ENCODE results near the gene STARD3.

Gene STARD3

GRCh38 chr17:39631403-39631802, 5.5 kb upstream of the STARD3 start:
- no peak overlapping the region for H2BK120ac ChIP-seq (ENCODE audit: low read depth, low read length)
- no peak overlapping the region for H2BK12ac ChIP-seq (ENCODE audit: low read length)
- peaks cover 2 to 54% (median 26%) of the 10 kb centered on the region in 3 experiments for H3K27me3 ChIP-seq (ENCODE audit: control insufficient read depth in 3 of 3, insufficient read depth in 3 of 3, low read depth in 1 of 3, low read length in 3 of 3)
- H2AK5ac ChIP-seq (ENCODE audit: low read depth, low read length) = no peak overlapping the region
- H3K27ac ChIP-seq (replicated peaks; ENCODE audit: low read length) = no peak overlapping the region
- no peak for DNase-seq (ENCODE audit: low spot score)
- H3K4me1 ChIP-seq (ENCODE audit: control insufficient read depth in 2 of 2, insufficient read depth in 1 of 2, low read depth in 1 of 2, low read length in 2 of 2) = peaks cover 10 to 12% of the 10 kb centered on the region in 2 donors
- H4K8ac ChIP-seq (ENCODE audit: low read depth, low read length) = no peak overlapping the region
- no CpG with 5 or more reads among the region's 6 CpGs for WGBS, 2 donors (ENCODE audit: extremely low coverage in 2 of 2, insufficient read length in 2 of 2, insufficient replicate concordance in 1 of 2)
- H3K4ac ChIP-seq (ENCODE audit: low read length) = no peak overlapping the region
- no peak overlapping the region for H3K4me3 ChIP-seq (ENCODE audit: low read length in 2 of 2)
- no peak overlapping the region for H3K18ac ChIP-seq (ENCODE audit: low read length)
- no peak overlapping the region for H2BK5ac ChIP-seq (ENCODE audit: low read length)
- no peak overlapping the region for H3K9ac ChIP-seq (ENCODE audit: low read depth, low read length, poor library complexity)
- H4K91ac ChIP-seq (ENCODE audit: low read depth, low read length, poor library complexity) = no peak overlapping the region
- H2AFZ ChIP-seq (ENCODE audit: low read length) = no peak overlapping the region
- no peaks in the 10 kb centered on the region for H3K36me3 ChIP-seq (replicated peaks in 1 of 2; ENCODE audit: control insufficient read depth in 2 of 2, insufficient read depth in 2 of 2, low read length in 2 of 2)
- no peak overlapping the region for H3K23ac ChIP-seq (ENCODE audit: low read depth, low read length, poor library complexity)
- H2BK15ac ChIP-seq (ENCODE audit: low read length) = no peak overlapping the region
- H3K79me1 ChIP-seq (ENCODE audit: low read depth, low read length) = no peaks in the 10 kb centered on the region
- H3K9me3 ChIP-seq (replicated peaks in 1 of 2; ENCODE audit: control insufficient read depth in 2 of 2, insufficient read depth in 1 of 2, low read depth in 1 of 2, low read length in 2 of 2) = no peaks in the 10 kb centered on the region
- no peak overlapping the region for H3K14ac ChIP-seq (ENCODE audit: low read length)
- no peak overlapping the region for H3K4me2 ChIP-seq (ENCODE audit: insufficient read depth, low read length, poor library complexity, severe bottlenecking)

GRCh38 chr17:39632153-39632941, 4.6 kb upstream of the STARD3 start:
- Histone ChIP-seq H3K4ac (ENCODE audit: low read length) (no peak overlapping the region), H3K4me3 (ENCODE audit: low read length in 2 of 2) (no peak overlapping the region), H3K4me1 (ENCODE audit: control insufficient read depth in 2 of 2, insufficient read depth in 1 of 2, low read depth in 1 of 2, low read length in 2 of 2) (peaks cover 8 to 13% of the 10 kb centered on the region in 2 donors), H4K8ac (ENCODE audit: low read depth, low read length) (no peak overlapping the region), H3K27ac (replicated peaks; ENCODE audit: low read length) (no peak overlapping the region), H4K91ac (ENCODE audit: low read depth, low read length, poor library complexity) (no peak overlapping the region), H3K9ac (ENCODE audit: low read depth, low read length, poor library complexity) (no peak overlapping the region), H2BK12ac (ENCODE audit: low read length) (no peak overlapping the region), H3K18ac (ENCODE audit: low read length) (no peak overlapping the region), H3K23ac (ENCODE audit: low read depth, low read length, poor library complexity) (no peak overlapping the region), H2AFZ (ENCODE audit: low read length) (no peak overlapping the region), H3K14ac (ENCODE audit: low read length) (no peak overlapping the region), H3K4me2 (ENCODE audit: insufficient read depth, low read length, poor library complexity, severe bottlenecking) (no peak overlapping the region), H2AK5ac (ENCODE audit: low read depth, low read length) (peak overlapping the region; percentile 13), H3K9me3 (replicated peaks in 1 of 2; ENCODE audit: control insufficient read depth in 2 of 2, insufficient read depth in 1 of 2, low read depth in 1 of 2, low read length in 2 of 2) (no peaks in the 10 kb centered on the region), H2BK5ac (ENCODE audit: low read length) (peak overlapping the region; percentile 4), H2BK120ac (ENCODE audit: low read depth, low read length) (no peak overlapping the region), H3K36me3 (replicated peaks in 1 of 2; ENCODE audit: control insufficient read depth in 2 of 2, insufficient read depth in 2 of 2, low read length in 2 of 2) (no peaks in the 10 kb centered on the region), H3K79me1 (ENCODE audit: low read depth, low read length) (no peaks in the 10 kb centered on the region), H2BK15ac (ENCODE audit: low read length) (peak overlapping the region; percentile 13), H3K27me3 (ENCODE audit: control insufficient read depth in 3 of 3, insufficient read depth in 3 of 3, low read depth in 1 of 3, low read length in 3 of 3) (peaks cover 2 to 45% (median 17%) of the 10 kb centered on the region in 3 experiments)
- WGBS, 2 donors (ENCODE audit: extremely low coverage in 2 of 2, insufficient read length in 2 of 2, insufficient replicate concordance in 1 of 2) = no CpG with 5 or more reads among the region's 13 CpGs
- no peak for DNase-seq (ENCODE audit: low spot score)

GRCh38 chr17:39633570-39634183, 3.3 kb upstream of the STARD3 start:
- no peak for DNase-seq (ENCODE audit: low spot score)
- no peaks in the 10 kb centered on the region for H3K79me1 ChIP-seq (ENCODE audit: low read depth, low read length)
- no peak overlapping the region for H3K18ac ChIP-seq (ENCODE audit: low read length)
- H4K8ac ChIP-seq (ENCODE audit: low read depth, low read length) = no peak overlapping the region
- no peak overlapping the region for H2BK120ac ChIP-seq (ENCODE audit: low read depth, low read length)
- H3K4me2 ChIP-seq (ENCODE audit: insufficient read depth, low read length, poor library complexity, severe bottlenecking) = no peak overlapping the region
- no peak overlapping the region for H3K14ac ChIP-seq (ENCODE audit: low read length)
- H2BK12ac ChIP-seq (ENCODE audit: low read length) = no peak overlapping the region
- H2BK15ac ChIP-seq (ENCODE audit: low read length) = peak overlapping the region; percentile 1
- H3K4me3 ChIP-seq (ENCODE audit: low read length in 2 of 2) = no peak overlapping the region
- peaks cover 0 to 32% (median 5%) of the 10 kb centered on the region in 3 experiments for H3K27me3 ChIP-seq (ENCODE audit: control insufficient read depth in 3 of 3, insufficient read depth in 3 of 3, low read depth in 1 of 3, low read length in 3 of 3)
- H3K4ac ChIP-seq (ENCODE audit: low read length) = no peak overlapping the region
- H3K4me1 ChIP-seq (ENCODE audit: control insufficient read depth in 2 of 2, insufficient read depth in 1 of 2, low read depth in 1 of 2, low read length in 2 of 2) = peaks cover 6 to 15% of the 10 kb centered on the region in 2 donors
- H2AFZ ChIP-seq (ENCODE audit: low read length) = no peak overlapping the region
- H3K36me3 ChIP-seq (replicated peaks in 1 of 2; ENCODE audit: control insufficient read depth in 2 of 2, insufficient read depth in 2 of 2, low read length in 2 of 2) = no peaks in the 10 kb centered on the region
- no peak overlapping the region for H3K27ac ChIP-seq (replicated peaks; ENCODE audit: low read length)
- no peak overlapping the region for H2AK5ac ChIP-seq (ENCODE audit: low read depth, low read length)
- no peak overlapping the region for H2BK5ac ChIP-seq (ENCODE audit: low read length)
- H3K9me3 ChIP-seq (replicated peaks in 1 of 2; ENCODE audit: control insufficient read depth in 2 of 2, insufficient read depth in 1 of 2, low read depth in 1 of 2, low read length in 2 of 2) = no peaks in the 10 kb centered on the region
- H4K91ac ChIP-seq (ENCODE audit: low read depth, low read length, poor library complexity) = no peak overlapping the region
- H3K9ac ChIP-seq (ENCODE audit: low read depth, low read length, poor library complexity) = no peak overlapping the region
- H3K23ac ChIP-seq (ENCODE audit: low read depth, low read length, poor library complexity) = no peak overlapping the region
- no CpG with 5 or more reads among the region's 8 CpGs for WGBS, 2 donors (ENCODE audit: extremely low coverage in 2 of 2, insufficient read length in 2 of 2, insufficient replicate concordance in 1 of 2)

- H4K8ac ChIP-seq (ENCODE audit: low read depth, low read length) = no peak overlapping the region
- H3K79me1 ChIP-seq (ENCODE audit: low read depth, low read length) = no peaks in the 10 kb centered on the region
- DNase-seq (ENCODE audit: low spot score) = no peak
- no peak overlapping the region for H3K9ac ChIP-seq (ENCODE audit: low read depth, low read length, poor library complexity)
- no peaks in the 10 kb centered on the region for H3K36me3 ChIP-seq (replicated peaks in 1 of 2; ENCODE audit: control insufficient read depth in 2 of 2, insufficient read depth in 2 of 2, low read length in 2 of 2)
- H2BK120ac ChIP-seq (ENCODE audit: low read depth, low read length) = no peak overlapping the region
- no peak overlapping the region for H2BK12ac ChIP-seq (ENCODE audit: low read length)
- no peak overlapping the region for H3K23ac ChIP-seq (ENCODE audit: low read depth, low read length, poor library complexity)
- no peak overlapping the region for H3K4me2 ChIP-seq (ENCODE audit: insufficient read depth, low read length, poor library complexity, severe bottlenecking)
- no peak overlapping the region for H3K14ac ChIP-seq (ENCODE audit: low read length)
- WGBS, 2 donors (ENCODE audit: extremely low coverage in 2 of 2, insufficient read length in 2 of 2, insufficient replicate concordance in 1 of 2) = no CpG with 5 or more reads among the region's 2 CpGs
- peak overlapping the region; percentile 1 for H2BK15ac ChIP-seq (ENCODE audit: low read length)
- H2AFZ ChIP-seq (ENCODE audit: low read length) = peak overlapping the region; percentile 67
- no peak overlapping the region for H2AK5ac ChIP-seq (ENCODE audit: low read depth, low read length)
- no peak overlapping the region for H3K27ac ChIP-seq (replicated peaks; ENCODE audit: low read length)
- no peak overlapping the region for H3K4ac ChIP-seq (ENCODE audit: low read length)
- no peaks in the 10 kb centered on the region for H3K9me3 ChIP-seq (replicated peaks in 1 of 2; ENCODE audit: control insufficient read depth in 2 of 2, insufficient read depth in 1 of 2, low read depth in 1 of 2, low read length in 2 of 2)
- no peak overlapping the region for H3K18ac ChIP-seq (ENCODE audit: low read length)
- peak overlapping the region; percentile 17 for H2BK5ac ChIP-seq (ENCODE audit: low read length)
- peaks cover 6 to 16% of the 10 kb centered on the region in 2 donors for H3K4me1 ChIP-seq (ENCODE audit: control insufficient read depth in 2 of 2, insufficient read depth in 1 of 2, low read depth in 1 of 2, low read length in 2 of 2)
- H4K91ac ChIP-seq (ENCODE audit: low read depth, low read length, poor library complexity) = no peak overlapping the region
- peaks cover 0 to 24% (median 4%) of the 10 kb centered on the region in 3 experiments for H3K27me3 ChIP-seq (ENCODE audit: control insufficient read depth in 3 of 3, insufficient read depth in 3 of 3, low read depth in 1 of 3, low read length in 3 of 3)
- no peak overlapping the region for H3K4me3 ChIP-seq (ENCODE audit: low read length in 2 of 2)
These were observed 2.5 kb upstream of the STARD3 start for GRCh38 chr17:39634384-39634871.

All from neuronal stem cell (in vitro differentiated cells).